ENCODE data around the gene GNAZ. TPM values are rescaled to one million over a fixed set of nuclear protein-coding genes. Genes with fewer than 3 reads are reported as not detected.

Gene GNAZ
- total RNA-seq, 2 experiments from 2014 or later, result 0.21 to 0.26 TPM

DNA sequence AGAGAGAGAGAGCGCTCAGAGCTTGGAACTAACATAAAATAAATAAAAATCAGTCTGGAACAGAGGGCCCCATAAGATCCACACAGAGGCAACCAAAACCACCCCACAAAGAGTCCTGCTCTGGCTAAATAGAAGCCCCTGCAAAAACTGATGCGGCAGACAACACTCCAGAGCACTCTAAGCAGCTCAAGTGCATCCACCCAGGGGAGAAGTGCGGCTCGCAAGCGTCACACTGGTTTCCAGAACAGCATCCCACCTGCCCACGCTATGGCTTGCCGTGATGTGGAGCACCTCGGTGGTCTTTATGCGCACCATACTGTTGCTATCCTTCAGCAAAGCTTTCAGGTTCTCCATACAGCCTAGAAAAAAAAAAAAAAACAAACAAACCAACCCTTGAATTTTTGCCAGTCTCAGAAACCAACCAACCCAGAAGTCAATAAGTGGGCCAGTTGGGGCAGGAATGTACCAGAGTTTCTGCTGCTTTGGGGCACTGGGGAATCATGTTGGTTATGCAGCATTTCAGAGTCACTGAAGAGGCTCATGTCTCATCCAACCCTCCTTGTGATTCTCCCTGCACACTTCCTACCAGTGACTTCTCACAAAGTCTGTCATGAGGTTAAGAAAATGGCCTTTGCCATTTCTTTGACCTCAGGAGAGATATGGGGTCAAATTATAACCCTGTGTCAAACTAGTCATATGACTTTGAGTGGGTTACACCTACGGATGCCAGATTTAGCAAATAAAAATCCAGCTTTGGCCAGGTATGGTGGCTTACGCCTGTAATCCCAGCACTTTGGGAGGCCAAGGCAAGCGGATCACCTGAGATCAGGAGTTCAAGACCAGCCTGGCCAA lies 68.5 kb downstream of the GNAZ start:
- DNase-seq, result no peak
- Mint-ChIP-seq H3K9me3 (ENCODE audit: insufficient read depth) (no peaks in the 10 kb centered on the region), H3K4me3 (peak overlapping the region; percentile 62), H3K27ac (peak overlapping the region; percentile 98), H3K4me1 (ENCODE audit: low read depth) (peaks cover 66% of the 10 kb centered on the region), H3K27me3 (ENCODE audit: low read depth) (no peaks in the 10 kb centered on the region), H3K36me3 (ENCODE audit: low read depth) (no peaks in the 10 kb centered on the region)
- ChIA-PET CTCF (interaction anchor here (0.9 to 2.2 kb wide), 12 partner anchors 11 to 247 kb away, joined by 3 to 16 read pairs (median 6); no protein-coding TSS in a partner anchor), POLR2A (interaction anchor here (0.8 to 1.5 kb wide), 5 partner anchors 9 to 41 kb away, joined by 3 to 6 read pairs (median 3); partner anchors contain the start of gene BCR)
- no peak for ATAC-seq

DNA sequence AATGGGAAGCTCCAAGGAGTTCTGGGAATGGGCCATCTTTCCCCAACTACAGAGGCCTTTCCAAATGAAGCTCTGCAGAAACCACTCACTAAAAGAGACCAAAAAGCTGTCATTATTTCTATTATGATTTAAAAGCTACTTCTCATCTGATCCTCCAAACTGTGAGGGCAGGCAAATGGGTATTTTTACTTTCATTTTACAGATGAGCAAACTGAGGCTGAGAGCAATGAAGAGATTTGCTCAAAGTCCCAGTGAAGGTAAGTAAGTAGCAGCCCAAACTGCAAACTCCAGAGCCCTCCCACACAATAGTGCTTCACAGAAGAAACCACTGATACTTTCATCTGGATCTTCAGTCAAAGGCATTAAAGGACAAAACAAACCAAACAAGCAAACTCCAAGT lies 70.1 kb downstream of the GNAZ start:
- Mint-ChIP-seq H3K9me3 (ENCODE audit: insufficient read depth) (no peaks in the 10 kb centered on the region), H3K27ac (no peak overlapping the region), H3K4me1 (ENCODE audit: low read depth) (peaks cover 78% of the 10 kb centered on the region), H3K4me3 (no peak overlapping the region), H3K36me3 (ENCODE audit: low read depth) (no peaks in the 10 kb centered on the region), H3K27me3 (ENCODE audit: low read depth) (peaks cover 2% of the 10 kb centered on the region)
- ChIA-PET POLR2A (no interaction called here), CTCF (interaction anchor here (1.1 to 2.1 kb wide), 4 partner anchors 150 to 398 kb away, joined by 3 to 12 read pairs (median 7); no protein-coding TSS in a partner anchor)
- ATAC-seq, result no peak
- DNase-seq, result no peak

DNA sequence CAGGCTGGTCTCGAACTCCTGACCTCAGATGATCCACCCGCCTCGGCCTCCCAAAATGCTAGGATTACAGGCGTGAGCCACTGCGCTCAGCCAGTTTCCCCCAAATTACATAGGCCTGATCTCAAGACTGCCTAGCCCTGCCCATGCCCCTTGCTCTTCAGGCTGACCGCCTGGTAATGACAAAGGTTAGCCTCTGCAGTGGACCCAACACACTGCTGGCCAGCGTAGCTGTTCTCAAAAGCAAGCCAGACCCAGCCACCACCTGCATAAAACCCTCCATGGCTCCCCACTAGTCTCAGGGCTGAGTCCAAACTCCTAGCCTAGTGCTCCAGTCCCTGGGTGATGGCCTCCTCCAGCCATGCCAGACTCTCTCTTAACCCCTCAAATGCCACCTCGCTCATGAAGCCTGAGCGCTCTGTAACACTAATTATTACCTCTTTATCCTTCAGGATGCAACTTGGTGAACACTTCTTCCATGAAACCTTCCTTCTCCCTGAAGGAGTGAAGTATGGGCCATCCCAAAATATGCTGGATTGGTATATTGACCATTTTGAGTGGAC lies 72.3 kb downstream of the GNAZ start:
- peak overlapping the region; percentile 89 for H3K27ac Mint-ChIP-seq
- CTCF ChIA-PET, result interaction anchor here (0.9 to 2.0 kb wide), 6 partner anchors 13 to 148 kb away, joined by 3 to 10 read pairs (median 3); partner anchors contain the start of gene BCR
- ATAC-seq (no peak), DNase-seq (no peak)
- no peaks in the 10 kb centered on the region for H3K9me3 Mint-ChIP-seq (ENCODE audit: insufficient read depth)
- peak overlapping the region; percentile 62 for H3K4me3 Mint-ChIP-seq
- no peaks in the 10 kb centered on the region for H3K36me3 Mint-ChIP-seq (ENCODE audit: low read depth)
- POLR2A ChIA-PET, result interaction anchor here (1.2 kb wide), 1 partner anchor 33 kb away, joined by 4 read pairs; no protein-coding TSS in a partner anchor
- H3K4me1 Mint-ChIP-seq (ENCODE audit: low read depth), result peaks cover 68% of the 10 kb centered on the region
- H3K27me3 Mint-ChIP-seq (ENCODE audit: low read depth), result peaks cover 4% of the 10 kb centered on the region

DNA sequence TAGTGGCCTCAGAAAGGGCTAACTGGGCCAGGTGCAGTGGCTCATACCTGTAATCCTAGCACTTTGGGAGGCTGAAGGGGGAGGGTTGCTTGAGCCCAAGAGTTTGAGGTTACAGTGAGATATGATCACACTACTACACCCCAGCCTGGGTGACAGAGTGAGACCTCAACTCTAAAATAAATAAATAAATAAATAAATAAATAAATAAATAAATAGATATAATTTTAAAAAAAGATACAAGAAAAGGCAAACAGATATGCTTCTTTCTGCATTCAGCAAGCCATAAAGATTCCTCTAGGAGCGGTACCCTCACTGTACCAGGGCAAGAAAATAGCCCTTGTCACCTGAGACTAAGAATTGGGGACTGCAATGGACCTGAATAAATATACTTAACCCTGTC lies 72.8 kb downstream of the GNAZ start:
- DNase-seq (no peak), ATAC-seq (no peak)
- ChIA-PET POLR2A (no interaction called here), CTCF (interaction anchor here (1.4 to 1.6 kb wide), 2 partner anchors 13 to 200 kb away, joined by 3 to 4 read pairs; no protein-coding TSS in a partner anchor)
- no peak overlapping the region for H3K4me3 Mint-ChIP-seq
- H3K9me3 Mint-ChIP-seq (ENCODE audit: insufficient read depth), result no peaks in the 10 kb centered on the region
- peaks cover 5% of the 10 kb centered on the region for H3K27me3 Mint-ChIP-seq (ENCODE audit: low read depth)
- H3K27ac Mint-ChIP-seq, result peak overlapping the region; percentile 89
- H3K4me1 Mint-ChIP-seq (ENCODE audit: low read depth), result peaks cover 64% of the 10 kb centered on the region
- H3K36me3 Mint-ChIP-seq (ENCODE audit: low read depth), result no peaks in the 10 kb centered on the region

DNA sequence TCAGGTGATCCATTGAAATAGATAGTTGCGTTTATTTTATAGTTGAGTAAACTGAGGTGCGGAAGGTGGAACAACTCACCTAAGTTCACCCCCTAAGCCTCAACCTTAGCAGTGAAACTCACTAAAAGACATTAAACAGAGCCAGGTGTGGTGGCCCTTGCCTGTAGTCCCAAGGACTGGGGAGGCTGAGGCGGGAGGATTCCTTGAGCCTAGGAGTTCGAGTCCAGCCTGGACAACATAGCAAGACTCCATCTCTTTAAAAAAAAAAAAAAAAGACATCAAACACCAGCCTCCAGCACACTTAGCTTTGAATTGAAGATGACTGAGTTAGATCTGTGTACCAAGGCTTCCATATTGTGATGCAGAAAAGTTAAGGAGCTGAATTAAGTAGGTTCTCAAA lies 74.1 kb downstream of the GNAZ start:
- ChIA-PET POLR2A (no interaction called here), CTCF (interaction anchor here (0.6 to 2.2 kb wide), 9 partner anchors 10 to 260 kb away, joined by 3 to 10 read pairs (median 3); no protein-coding TSS in a partner anchor)
- ATAC-seq, result no peak
- Mint-ChIP-seq H3K27me3 (ENCODE audit: low read depth) (peaks cover 5% of the 10 kb centered on the region), H3K9me3 (ENCODE audit: insufficient read depth) (no peaks in the 10 kb centered on the region), H3K27ac (no peak overlapping the region), H3K4me3 (peak overlapping the region; percentile 63), H3K4me1 (ENCODE audit: low read depth) (peaks cover 52% of the 10 kb centered on the region), H3K36me3 (ENCODE audit: low read depth) (no peaks in the 10 kb centered on the region)
- DNase-seq, result no peak

DNA sequence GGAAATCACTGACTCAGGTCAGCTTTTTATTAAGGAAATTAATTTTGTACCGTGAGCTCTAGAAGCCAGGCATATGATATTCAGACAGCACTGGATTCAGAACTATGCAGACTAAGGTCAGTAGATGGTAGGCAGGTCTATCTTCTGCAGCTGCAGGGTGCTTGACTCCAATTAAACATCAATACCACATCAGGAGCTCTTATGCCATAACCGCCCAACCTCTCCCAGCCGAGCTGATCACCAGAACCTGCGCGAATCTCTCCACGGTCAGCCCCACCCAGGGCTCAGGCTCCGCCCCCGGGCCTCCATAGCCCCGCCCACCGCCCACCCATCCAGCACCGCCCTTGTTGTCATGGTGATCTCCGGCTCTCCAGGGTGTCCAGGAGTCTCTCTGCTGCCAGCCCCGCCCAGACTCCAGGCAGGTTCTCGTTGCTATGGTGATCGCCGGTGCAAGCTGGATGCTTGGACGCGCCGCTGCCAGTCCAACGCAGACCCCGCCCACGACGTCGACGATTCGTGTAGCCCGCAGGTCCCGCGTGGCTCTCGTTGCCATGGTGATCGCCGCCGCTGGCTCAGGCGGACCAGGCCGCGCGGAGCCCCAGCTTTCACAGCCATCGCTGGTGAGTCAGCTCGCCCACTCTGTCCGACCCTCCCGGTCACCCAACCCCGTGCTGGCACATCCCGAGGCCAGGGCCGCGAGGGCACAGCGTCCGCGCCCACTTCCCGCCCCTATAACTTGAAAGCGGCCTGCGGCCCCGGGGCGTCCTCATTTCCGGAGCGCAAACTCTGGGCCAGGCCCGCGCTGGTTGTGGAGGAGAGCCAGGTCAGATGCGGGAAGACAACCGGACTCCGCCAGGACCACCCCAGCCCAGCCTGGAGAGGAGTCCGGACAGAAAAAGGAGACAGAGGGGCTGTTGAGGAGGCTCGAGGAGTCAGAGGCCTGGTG lies 74.9 kb downstream of the GNAZ start, which contains the start of gene RAB36:
RAB36 (plus strand) TSS at position 546 of the 946 bp plus-strand sequence. CDS start 1,140 bp downstream, outside the sequence.
- ChIA-PET POLR2A (interaction anchor here (0.7 kb wide), 1 partner anchor 14 kb away, joined by 3 read pairs; no protein-coding TSS in a partner anchor), CTCF (interaction anchor here (0.7 to 2.2 kb wide), 7 partner anchors 11 to 261 kb away, joined by 3 to 10 read pairs (median 4); no protein-coding TSS in a partner anchor)
- H3K27ac Mint-ChIP-seq, result peak within 1 kb of the TSS; percentile 49
- DNase-seq (peak; percentile 92), ATAC-seq (peak; percentile 63)
- H3K27me3 Mint-ChIP-seq (ENCODE audit: low read depth), result peaks cover 5% of the 10 kb centered on the region
- H3K4me3 Mint-ChIP-seq, result peak within 1 kb of the TSS; percentile 63
- no peaks in the 10 kb centered on the region for H3K36me3 Mint-ChIP-seq (ENCODE audit: low read depth)
- H3K9me3 Mint-ChIP-seq (ENCODE audit: insufficient read depth), result no peaks in the 10 kb centered on the region
- H3K4me1 Mint-ChIP-seq (ENCODE audit: low read depth), result peaks cover 45% of the 10 kb centered on the region

DNA sequence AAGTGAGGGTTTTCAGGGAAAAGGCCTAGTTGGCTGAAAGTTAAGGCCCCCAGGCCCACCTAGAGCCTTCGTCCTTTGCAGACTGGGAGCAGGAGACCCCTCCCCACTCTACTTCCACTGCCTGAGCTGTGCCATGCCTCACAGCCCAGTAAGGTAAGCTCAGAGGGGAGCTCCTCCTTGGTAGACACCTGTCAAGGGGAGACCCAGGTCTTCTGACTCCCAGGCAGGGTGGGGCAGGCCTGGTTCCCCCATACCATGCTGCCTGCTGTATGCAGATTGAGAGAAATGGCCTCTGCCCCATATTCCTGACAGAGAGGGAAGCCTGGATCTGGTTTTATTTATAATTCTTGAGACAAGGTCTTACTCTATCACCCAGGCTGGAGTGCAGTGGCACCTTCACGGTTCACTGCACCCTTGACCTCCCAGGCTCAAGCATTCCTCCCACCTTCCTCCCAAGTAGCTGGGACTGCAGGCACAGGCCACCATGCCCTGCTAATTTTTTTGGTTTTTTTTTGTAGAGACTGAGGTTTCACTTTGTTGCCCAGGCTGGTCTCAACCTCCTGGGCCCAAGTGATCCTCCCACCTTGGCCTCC lies 75.7 kb downstream of the GNAZ start:
- H3K27me3 Mint-ChIP-seq (ENCODE audit: low read depth), result peaks cover 5% of the 10 kb centered on the region

DNA sequence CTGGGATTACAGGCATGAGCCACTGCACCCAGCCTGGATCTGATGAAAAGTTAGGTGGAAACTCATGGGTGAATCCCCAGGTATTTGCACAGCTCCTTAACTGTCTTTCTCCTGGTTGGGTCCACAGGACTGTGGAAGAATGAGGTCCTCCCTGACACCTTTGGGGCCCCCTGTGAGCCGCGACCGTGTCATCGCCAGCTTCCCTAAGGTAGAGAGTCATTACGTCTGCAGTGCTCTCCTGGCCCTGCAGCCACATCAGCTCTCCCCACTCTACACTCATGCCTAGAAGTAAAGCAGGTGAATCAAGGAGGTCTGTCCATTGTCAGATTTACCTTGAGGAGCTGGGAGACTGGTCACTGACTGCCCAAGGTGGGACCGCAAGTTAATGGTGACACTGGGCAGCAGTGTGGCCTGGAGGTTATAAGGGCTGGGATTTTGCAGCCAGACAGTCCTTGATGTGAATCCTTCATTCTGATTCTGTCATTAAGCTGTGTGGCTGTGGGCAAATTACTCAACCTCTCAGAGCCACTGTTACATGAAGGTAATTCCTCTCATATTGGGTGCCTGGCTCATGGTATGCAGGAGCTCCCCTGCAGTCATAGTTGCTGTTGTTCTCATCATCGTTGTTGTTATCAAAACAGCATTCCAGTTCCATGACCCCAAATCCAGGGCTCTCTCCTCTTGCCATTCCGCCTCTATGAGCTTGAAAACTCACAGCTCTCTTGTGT lies 76.3 kb downstream of the GNAZ start:
- DNase-seq (no peak), ATAC-seq (no peak)
- ChIA-PET POLR2A (interaction anchor here (0.5 to 0.8 kb wide), 2 partner anchors 9 to 429 kb away, joined by 3 read pairs; no protein-coding TSS in a partner anchor), CTCF (interaction anchor here (0.8 to 1.7 kb wide), 3 partner anchors 10 to 135 kb away, joined by 3 to 4 read pairs (median 4); no protein-coding TSS in a partner anchor)
- no peaks in the 10 kb centered on the region for H3K9me3 Mint-ChIP-seq (ENCODE audit: insufficient read depth)
- no peak overlapping the region for H3K4me3 Mint-ChIP-seq
- H3K4me1 Mint-ChIP-seq (ENCODE audit: low read depth), result peaks cover 32% of the 10 kb centered on the region
- H3K27me3 Mint-ChIP-seq (ENCODE audit: low read depth), result peaks cover 5% of the 10 kb centered on the region
- no peaks in the 10 kb centered on the region for H3K36me3 Mint-ChIP-seq (ENCODE audit: low read depth)
- peak overlapping the region; percentile 20 for H3K27ac Mint-ChIP-seq

More for the DNA sequence above, 75.7 kb downstream of the GNAZ start:
- Mint-ChIP-seq H3K36me3 (ENCODE audit: low read depth) (no peaks in the 10 kb centered on the region), H3K27ac (no peak overlapping the region), H3K4me3 (no peak overlapping the region), H3K9me3 (ENCODE audit: insufficient read depth) (no peaks in the 10 kb centered on the region), H3K4me1 (ENCODE audit: low read depth) (peaks cover 38% of the 10 kb centered on the region)
- CTCF ChIA-PET, result interaction anchor here (0.8 to 2.2 kb wide), 4 partner anchors 11 to 136 kb away, joined by 4 to 10 read pairs (median 4); no protein-coding TSS in a partner anchor
- ATAC-seq, result no peak
- no peak for DNase-seq
- POLR2A ChIA-PET, result interaction anchor here (0.5 to 0.8 kb wide), 2 partner anchors 8 to 428 kb away, joined by 3 read pairs; no protein-coding TSS in a partner anchor

DNA sequence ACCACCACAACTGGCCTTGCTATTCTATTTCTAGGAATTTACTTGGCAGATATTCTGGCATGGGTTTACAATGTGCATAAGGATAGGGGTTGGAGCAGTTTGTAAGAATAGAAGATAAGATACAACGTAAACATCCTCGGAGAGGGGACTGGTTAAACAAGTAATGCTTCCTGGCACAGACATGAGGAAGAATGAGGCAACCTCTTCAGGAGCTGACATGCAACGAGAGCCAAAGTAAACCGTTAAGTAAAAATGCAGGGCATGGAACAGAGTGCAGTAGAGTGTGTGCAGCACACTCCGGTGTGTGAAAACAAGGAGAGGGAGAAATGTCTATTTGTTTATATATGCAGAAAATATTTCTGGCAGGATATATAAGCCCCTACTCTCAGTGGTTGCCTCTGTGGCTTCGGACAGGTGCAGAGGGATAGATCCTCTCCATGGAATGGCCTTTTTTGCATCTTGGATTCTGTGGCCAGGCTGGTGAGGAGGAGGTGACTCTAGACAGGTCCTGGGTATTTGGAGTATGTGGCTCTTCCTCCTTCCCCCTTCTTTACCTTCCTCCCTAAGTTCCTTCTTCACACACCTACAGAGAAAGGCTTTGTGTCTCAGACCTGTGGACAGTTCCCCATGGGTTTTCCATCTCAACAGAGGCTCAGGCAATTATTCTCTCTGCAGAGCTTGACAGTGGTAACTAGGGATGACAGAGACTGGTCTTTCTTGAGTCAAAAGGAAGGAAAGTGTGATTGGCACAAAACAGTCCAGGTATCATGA lies 77.5 kb downstream of the GNAZ start:
- H3K4me1 Mint-ChIP-seq (ENCODE audit: low read depth), result peaks cover 28% of the 10 kb centered on the region
- no peaks in the 10 kb centered on the region for H3K9me3 Mint-ChIP-seq (ENCODE audit: insufficient read depth)
- H3K36me3 Mint-ChIP-seq (ENCODE audit: low read depth), result no peaks in the 10 kb centered on the region
- POLR2A ChIA-PET, result no interaction called here
- CTCF ChIA-PET, result interaction anchor here (0.9 to 2.1 kb wide), 4 partner anchors 10 to 134 kb away, joined by 3 to 7 read pairs (median 4); no protein-coding TSS in a partner anchor
- no peak for ATAC-seq
- no peak overlapping the region for H3K4me3 Mint-ChIP-seq
- no peak overlapping the region for H3K27ac Mint-ChIP-seq
- DNase-seq, result no peak
- peaks cover 5% of the 10 kb centered on the region for H3K27me3 Mint-ChIP-seq (ENCODE audit: low read depth)

Data from activated CD8-positive, alpha-beta T cell treated with anti-CD3 and anti-CD28 coated beads, Interleukin-2, amount 10 ng/mL, durations not matched to agents 7 days and 5 days (primary cell).